NCI-H146 (cell line): ENCODE results near the gene SCAMP5.

Source experiments
- DNase-seq: peaks from one replicate; lab custom pipeline; 2025; lab: John Stamatoyannopoulos, UW

SCAMP5 gene

DNA sequence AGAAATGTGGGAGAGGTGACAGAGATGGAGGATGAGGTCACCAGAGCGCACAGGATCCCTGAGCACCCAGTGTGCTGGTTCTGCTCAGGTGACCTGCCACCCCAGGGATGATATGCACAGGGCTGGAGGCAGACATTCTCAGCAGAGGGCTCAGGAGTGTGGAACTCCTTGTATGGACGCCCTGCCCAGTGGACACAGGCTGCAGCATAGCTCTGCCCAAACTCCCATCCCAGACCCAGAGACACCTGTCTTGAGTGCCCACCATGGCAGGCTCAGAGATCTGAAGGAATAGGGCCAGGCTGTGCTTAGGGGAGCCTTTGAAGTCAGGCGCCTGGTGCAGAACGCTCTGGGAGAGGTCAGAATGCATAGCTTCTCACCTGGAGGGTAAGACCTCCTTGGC is 75.3 kb downstream of the SCAMP5 start:
- DNase-seq, result no peak
